SK-N-SH treated with all-trans-retinoic acid at 6 μM for 48 hours (cell line): Measurements from ENCODE around the gene DCHS2.

Experiments used
- BACH2 ChIP-seq: fragments of 250-450 bp; sonication (Bioruptor Pico); IDR thresholded peaks from 2 replicates; pipeline ENCODE4 v1.9.0; 2021; ENCODE audit warnings: mild to moderate bottlenecking, borderline replicate concordance
- ISL1 ChIP-seq: fragments of 250-450 bp; sonication (Bioruptor Pico); IDR thresholded peaks from 2 replicates; pipeline ENCODE4 v2.1.2; 2022; ENCODE audit warnings: mild to moderate bottlenecking, moderate library complexity
- OSR1 ChIP-seq: fragments of 250-450 bp; sonication (Bioruptor Pico); IDR thresholded peaks from 2 replicates; pipeline ENCODE4 v1.8.0; 2022; ENCODE audit warnings: moderate library complexity, mild to moderate bottlenecking, inconsistent platforms
- SNAI2 ChIP-seq: fragments of 250-450 bp; sonication (Bioruptor Pico); IDR thresholded peaks from 2 replicates; pipeline ENCODE4 v1.5.0; 2020; ENCODE audit warnings: mild to moderate bottlenecking, moderate library complexity
- ZNF70 ChIP-seq: fragments of 450-650 bp; formaldehyde crosslinking; IDR thresholded peaks from 2 replicates; pipeline ENCODE4 v1.5.0; 2020; ENCODE audit warnings: mild to moderate bottlenecking, moderate library complexity
- ZNF8 ChIP-seq: fragments of 450-650 bp; formaldehyde crosslinking; IDR thresholded peaks from 2 replicates; pipeline ENCODE4 v1.5.0; 2020; ENCODE audit warnings: mild to moderate bottlenecking, moderate library complexity

DNA sequence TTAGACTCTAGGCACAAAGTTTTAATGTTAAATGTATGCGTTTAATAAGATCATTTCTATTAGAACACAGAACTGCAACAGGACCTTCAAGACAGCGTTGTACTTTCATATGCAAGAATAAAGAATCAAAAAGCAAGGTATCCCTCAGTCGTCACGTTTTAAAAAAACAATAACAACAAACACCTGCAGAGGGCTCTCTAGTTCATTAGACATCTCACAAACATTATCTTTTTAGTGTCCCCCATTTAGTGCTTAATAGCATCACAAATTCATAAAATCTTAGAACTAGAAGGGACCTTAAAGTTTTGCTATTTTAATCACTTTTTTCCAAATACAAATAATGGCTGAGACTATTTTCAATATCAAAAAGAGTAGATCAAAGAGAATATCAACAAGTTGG is 236.6 kb downstream of the DCHS2 start:
- no peak for TF ChIP-seq BACH2 (CRISPR knock-in tag)
- no peak for TF ChIP-seq OSR1 (CRISPR knock-in tag)
- TF ChIP-seq ISL1 (CRISPR knock-in tag), result no peak
- no peak for TF ChIP-seq ZNF70 (CRISPR knock-in tag)
- TF ChIP-seq SNAI2 (CRISPR knock-in tag), result no peak
- TF ChIP-seq ZNF8, result no peak
